Spleen (tissue), 11 donors: ENCODE results near the gene UBR7. TPM values are rescaled to one million over a fixed set of nuclear protein-coding genes. Genes with fewer than 3 reads are reported as not detected.

Experiments used
- DNase-seq: peaks from one replicate; pipeline ENCODE4 v3.0.0-alpha.2; 2020
- H3K27ac ChIP-seq, 8 donors: fragments of 200-600 bp; sonication (generic) in 7 of 8; 1 replicate in 4 of 8; 2 replicates in 4 of 8; pipeline versions ENCODE4 v1.5.0 to v1.8.0; 2016 to 2021; ENCODE audit warnings: inconsistent platforms in 4 of 8, mild to moderate bottlenecking in 4 of 8, moderate library complexity in 1 of 8
- H3K27me3 ChIP-seq, 7 donors: fragments of 200-600 bp; sonication (generic) in 6 of 7; replicated peaks in 1 of 7; 1 replicate in 4 of 7; 2 replicates in 3 of 7; pipeline versions ENCODE4 v1.5.0 to v1.8.0; 2016 to 2021; ENCODE audit warnings: inconsistent platforms in 3 of 7, mild to moderate bottlenecking in 1 of 7
- H3K36me3 ChIP-seq, 6 donors: fragments of 200-600 bp; sonication (generic) in 5 of 6; 1 replicate in 4 of 6; 2 replicates in 2 of 6; pipeline versions ENCODE4 v1.5.0 to v1.8.0; 2016 to 2021; ENCODE audit warnings: inconsistent platforms in 2 of 6
- H3K4me1 ChIP-seq, 6 donors: fragments of 200-600 bp; sonication (generic) in 5 of 6; 1 replicate in 3 of 6; 2 replicates in 3 of 6; pipeline versions ENCODE4 v1.5.0 to v1.8.0; 2016 to 2021; ENCODE audit warnings: inconsistent platforms in 3 of 6
- H3K4me3 ChIP-seq, 8 donors: fragments of 200-600 bp; sonication (generic) in 7 of 8; 1 replicate in 4 of 8; 2 replicates in 4 of 8; pipeline versions ENCODE4 v1.5.0 to v1.8.0; 2016 to 2021; ENCODE audit warnings: inconsistent platforms in 4 of 8, mild to moderate bottlenecking in 4 of 8, moderate library complexity in 2 of 8
- H3K9me3 ChIP-seq, 8 donors: fragments of 200-600 bp; sonication (generic) in 7 of 8; 1 replicate in 4 of 8; 2 replicates in 4 of 8; pipeline versions ENCODE4 v1.5.0 to v1.8.0; 2016 to 2021; ENCODE audit warnings: inconsistent platforms in 4 of 8
- POLR2A ChIP-seq, 3 donors: fragments of 450-650 bp; IDR thresholded peaks; one replicate each; pipeline ENCODE4 v1.5.1; 2017; ENCODE audit warnings: antibody characterized with exemption in 3 of 3, mild to moderate bottlenecking in 1 of 3
- POLR2AphosphoS5 ChIP-seq, 3 donors: sonication (generic); formaldehyde crosslinking; IDR thresholded peaks; one replicate each; pipeline ENCODE4 v1.5.1; 2017; ENCODE audit warnings: antibody characterized with exemption in 3 of 3
- WGBS, 5 donors: extraction: QIAGEN DNeasy Blood & Tissue Kit in 3 of 5; methylation state at CpG; one replicate each; pipeline versions ENCODE4 v1.1.5 to v1.1.7; 2013 to 2018; 5-methylcytosine and 5-hydroxymethylcytosine counted together
- intact Hi-C: fragments of 100-400 bp; cut with DNase I; formaldehyde crosslinking; loops from one replicate; pipeline ENCODE4 v1.15.0; 2023; ENCODE audit warnings: low total_unique reads
- polyA plus RNA-seq, 3 donors: library from polyadenylated mRNA; stranded (reverse); fragments of 200-250 nt; gene quantifications; one replicate each; pipeline ENCODE4 v1.2.1, GENCODE V29; 2013
- total RNA-seq, 7 donors: library from RNA; depleted of rRNA in 3 of 7; stranded (reverse); fragments of >200 nt in 3 of 7; fragmentation: NEBNext Ultra II Directional in 4 of 7; extraction: Animal tissue kit (Norgen Biotek cat#: 25700) in 4 of 7; gene quantifications; one replicate each; pipeline versions ENCODE4 v1.1.0 to v1.2.1, GENCODE V29; 2016 to 2021
- TF ChIP-seq, protein P1 (sequence below), 11 experiments: fragments of 200-600 bp in 7 of 11; fragments of 450-650 bp in 4 of 11; sonication (generic) in 4 of 11; IDR thresholded peaks in 8 of 11; conservative IDR thresholded peaks in 3 of 11; 1 replicate in 7 of 11; 2 replicates in 4 of 11; pipeline versions ENCODE4 v1.4.0 to v1.8.0; 2016 to 2021; ENCODE audit warnings: antibody characterized with exemption in 11 of 11, inconsistent platforms in 4 of 11, mild to moderate bottlenecking in 1 of 11
- donor health status: healthy with polysubstance abuse.
- donor health status: DM: no; HTN: no; CAD: no; lungs with moderate emphysema.
- donor health status: DM: no; HTN: no; CAD: no.
- donor health status: Bipolar disorder and iron deficiency.
- donor health status: healthy.
- donor health status: DM: no; HTN: no; CAD: no.
- donor health status: DM: yes; HTN: yes; CAD: no.

The UBR7 gene
- total and polyA plus RNA-seq, 10 donors: 9.7 to 39.7 (median 18.6) TPM

DNA sequence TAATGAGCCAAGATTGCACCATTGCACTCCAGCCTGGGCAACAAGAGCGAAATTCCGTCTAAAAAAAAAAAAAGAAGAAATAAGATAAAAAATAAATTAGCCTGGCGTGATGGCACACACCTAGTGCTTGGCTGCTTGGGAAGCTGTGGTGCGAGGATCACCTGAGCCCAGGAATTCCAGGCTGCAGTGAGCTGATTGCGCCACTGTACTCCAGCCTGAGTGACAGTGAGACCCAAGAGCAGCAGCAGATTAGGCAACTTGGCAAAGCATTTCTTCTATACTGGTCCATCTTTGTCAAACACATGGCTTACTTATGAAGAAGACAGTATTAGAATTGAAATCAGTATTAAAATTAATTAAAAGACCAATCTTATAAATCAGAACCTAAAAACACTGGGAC, 6.5 kb upstream of the UBR7 start:
- peaks cover 0 to 23% (median 0%) of the 10 kb centered on the region in 6 donors for H3K36me3 ChIP-seq

DNA sequence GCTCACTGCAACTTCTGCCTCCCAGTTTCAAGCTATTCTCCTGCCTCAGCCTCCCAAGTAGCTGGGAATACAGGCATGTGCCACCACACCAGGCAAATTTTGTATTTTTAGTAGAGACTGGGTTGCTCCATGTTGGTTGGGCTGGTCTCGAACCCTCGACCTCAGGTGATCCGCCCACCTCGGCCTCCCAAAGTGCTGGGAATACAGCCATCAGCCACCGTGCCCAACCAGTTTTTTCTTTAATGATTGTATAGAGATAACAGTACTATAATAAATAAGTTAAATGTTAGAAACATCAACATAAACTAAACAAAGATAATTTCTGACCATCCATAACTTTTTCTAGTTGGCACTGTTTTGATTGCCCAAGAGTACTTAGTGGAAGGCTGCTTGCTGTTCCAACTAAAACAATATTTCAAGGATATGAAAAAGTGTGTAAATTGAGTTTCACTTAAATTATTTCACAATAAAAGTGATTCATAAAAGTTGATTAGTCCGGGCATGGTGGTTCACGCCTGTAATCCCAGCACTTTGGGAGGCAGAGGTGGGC, 5.8 kb upstream of the UBR7 start:
- no peak overlapping the region for H3K27ac ChIP-seq
- H3K4me3 ChIP-seq: no peak overlapping the region
- TF ChIP-seq POLR2A (IDR thresholded peaks at IDR 0.05): no peak
- TF ChIP-seq POLR2AphosphoS5 (IDR thresholded peaks at IDR 0.05): no peak
- TF ChIP-seq, protein P1, sequence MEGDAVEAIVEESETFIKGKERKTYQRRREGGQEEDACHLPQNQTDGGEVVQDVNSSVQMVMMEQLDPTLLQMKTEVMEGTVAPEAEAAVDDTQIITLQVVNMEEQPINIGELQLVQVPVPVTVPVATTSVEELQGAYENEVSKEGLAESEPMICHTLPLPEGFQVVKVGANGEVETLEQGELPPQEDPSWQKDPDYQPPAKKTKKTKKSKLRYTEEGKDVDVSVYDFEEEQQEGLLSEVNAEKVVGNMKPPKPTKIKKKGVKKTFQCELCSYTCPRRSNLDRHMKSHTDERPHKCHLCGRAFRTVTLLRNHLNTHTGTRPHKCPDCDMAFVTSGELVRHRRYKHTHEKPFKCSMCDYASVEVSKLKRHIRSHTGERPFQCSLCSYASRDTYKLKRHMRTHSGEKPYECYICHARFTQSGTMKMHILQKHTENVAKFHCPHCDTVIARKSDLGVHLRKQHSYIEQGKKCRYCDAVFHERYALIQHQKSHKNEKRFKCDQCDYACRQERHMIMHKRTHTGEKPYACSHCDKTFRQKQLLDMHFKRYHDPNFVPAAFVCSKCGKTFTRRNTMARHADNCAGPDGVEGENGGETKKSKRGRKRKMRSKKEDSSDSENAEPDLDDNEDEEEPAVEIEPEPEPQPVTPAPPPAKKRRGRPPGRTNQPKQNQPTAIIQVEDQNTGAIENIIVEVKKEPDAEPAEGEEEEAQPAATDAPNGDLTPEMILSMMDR (IDR thresholded peaks at IDR 0.05 in 8 of 11, conservative IDR thresholded peaks at IDR 0.05 in 3 of 11): no peak
- intact Hi-C loops: no loop called here
- no peaks in the 10 kb centered on the region for H3K27me3 ChIP-seq
- no peak for DNase-seq
- no peaks in the 10 kb centered on the region for H3K9me3 ChIP-seq
- WGBS, 5 donors: 87 to 96% (median 94%) methylated on average over 7 of the region's 7 CpGs
- peaks cover 0 to 23% (median 0%) of the 10 kb centered on the region in 6 donors for H3K36me3 ChIP-seq
- H3K4me1 ChIP-seq: peaks cover 12 to 30% (median 18%) of the 10 kb centered on the region in 6 donors

More for the DNA sequence above, 6.5 kb upstream of the UBR7 start:
- Histone ChIP-seq H3K27ac (no peak overlapping the region), H3K4me3 (no peak overlapping the region), H3K9me3 (no peaks in the 10 kb centered on the region), H3K4me1 (peaks cover 8 to 24% (median 12%) of the 10 kb centered on the region in 6 donors), H3K27me3 (no peaks in the 10 kb centered on the region)
- intact Hi-C loops: no loop called here
- 85 to 95% (median 88%) methylated on average over 5 of the region's 5 CpGs for WGBS, 5 donors
- no peak for TF ChIP-seq POLR2A (IDR thresholded peaks at IDR 0.05)
- TF ChIP-seq POLR2AphosphoS5 (IDR thresholded peaks at IDR 0.05): no peak
- TF ChIP-seq, protein P1 (IDR thresholded peaks at IDR 0.05 in 8 of 11, conservative IDR thresholded peaks at IDR 0.05 in 3 of 11): no peak
- no peak for DNase-seq

DNA sequence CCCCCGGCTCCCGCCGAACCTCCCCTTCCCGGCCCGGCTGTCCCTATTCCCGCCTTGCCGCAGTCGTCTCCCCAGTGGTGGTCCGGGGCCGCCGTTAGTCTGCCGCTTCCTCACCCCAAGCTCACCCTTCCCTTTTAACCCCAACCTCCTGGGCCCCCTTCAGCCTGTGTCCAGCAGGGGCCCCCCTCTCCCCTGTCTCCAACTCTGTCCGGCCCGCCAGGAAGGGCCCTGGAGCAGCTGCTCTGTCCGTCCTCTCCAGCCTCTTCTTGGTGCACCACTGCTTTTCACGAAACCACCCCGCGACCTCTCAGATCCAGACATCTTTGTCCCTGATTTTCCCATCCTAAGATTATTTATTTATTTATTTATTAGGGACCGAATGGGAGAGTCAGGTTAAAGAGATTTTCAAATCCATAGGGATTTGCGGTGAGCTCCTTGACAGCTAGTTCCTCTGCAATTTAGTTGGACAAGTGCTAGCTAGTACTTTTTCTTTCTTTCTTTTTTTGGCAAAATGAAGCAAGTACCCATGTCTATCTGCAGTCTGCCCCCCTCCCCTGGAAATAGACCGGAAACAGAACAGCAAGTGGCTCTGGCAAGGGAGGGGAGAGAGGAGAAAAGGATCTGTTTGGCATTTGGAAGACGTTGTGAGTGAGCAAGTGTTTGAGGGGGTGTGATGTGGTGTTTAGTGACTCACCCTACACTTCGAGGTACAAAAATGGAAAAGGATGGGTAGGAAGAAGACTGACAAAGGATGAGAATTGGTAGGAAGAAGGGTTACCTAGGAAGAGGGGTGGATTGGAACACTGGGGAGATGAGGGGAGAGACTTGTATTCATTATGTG, 632 bp downstream of the UBR7 start:
- intact Hi-C loops: no loop called here
- whole genome bisulfite sequencing, 5 donors: 1% methylated on average over 22 to 23 of the region's 23 CpGs
- H3K27me3 ChIP-seq: no peaks in the 10 kb centered on the region
- TF ChIP-seq POLR2AphosphoS5 (IDR thresholded peaks at IDR 0.05) (no peak), POLR2A (IDR thresholded peaks at IDR 0.05) (no peak)
- TF ChIP-seq, protein P1 (IDR thresholded peaks at IDR 0.05 in 8 of 11, conservative IDR thresholded peaks at IDR 0.05 in 3 of 11): peak in 3 of 11 experiments; percentile 10 to 42 (median 41)
- no peak for DNase-seq
- peak overlapping the region; percentile 85 to 98 (median 91) for H3K4me3 ChIP-seq
- H3K36me3 ChIP-seq: peaks cover 0 to 29% (median 14%) of the 10 kb centered on the region in 6 donors
- H3K27ac ChIP-seq: peak overlapping the region; percentile 49 to 93 (median 89)
- no peaks in the 10 kb centered on the region for H3K9me3 ChIP-seq
- H3K4me1 ChIP-seq: peaks cover 29 to 73% (median 52%) of the 10 kb centered on the region in 6 donors

DNA sequence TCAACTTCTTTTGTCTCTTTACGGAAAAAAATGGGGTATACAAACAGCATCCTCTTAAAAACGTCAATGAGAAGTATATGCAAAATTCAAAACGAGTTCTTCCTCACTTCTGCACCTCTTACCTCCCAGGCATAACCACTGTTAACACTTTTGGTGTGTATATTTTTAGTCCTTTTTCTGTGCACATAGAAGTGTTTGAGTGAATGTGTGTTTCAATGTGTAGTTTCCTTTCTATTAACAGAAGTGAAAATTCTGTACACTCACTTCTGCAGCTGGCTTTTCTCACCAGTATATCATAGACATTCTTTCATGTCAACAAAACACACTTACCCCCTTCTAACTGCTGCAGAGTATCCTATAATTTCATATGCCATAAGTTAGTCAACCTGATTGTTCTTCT, 5.4 kb downstream of the UBR7 start:
- 46 to 67% (median 65%) methylated on average over 3 of the region's 3 CpGs for WGBS, 5 donors
- H3K4me1 ChIP-seq: peaks cover 15 to 36% (median 30%) of the 10 kb centered on the region in 6 donors
- H3K4me3 ChIP-seq: no peak overlapping the region
- TF ChIP-seq, protein P1 (IDR thresholded peaks at IDR 0.05 in 8 of 11, conservative IDR thresholded peaks at IDR 0.05 in 3 of 11): no peak
- TF ChIP-seq POLR2A (IDR thresholded peaks at IDR 0.05): no peak
- TF ChIP-seq POLR2AphosphoS5 (IDR thresholded peaks at IDR 0.05): no peak
- no peaks in the 10 kb centered on the region for H3K9me3 ChIP-seq
- peak overlapping the region in 1 of 8 donors; percentile 39 for H3K27ac ChIP-seq
- peaks cover 0 to 76% (median 61%) of the 10 kb centered on the region in 6 donors for H3K36me3 ChIP-seq
- intact Hi-C loops: no loop called here
- no peak for DNase-seq
- no peaks in the 10 kb centered on the region for H3K27me3 ChIP-seq
